Endothelial cell of umbilical vein (primary cell): ENCODE measurements around the gene PEX3. TPM values are rescaled to one million over a fixed set of nuclear protein-coding genes. Genes with fewer than 3 reads are reported as not detected.

Source experiments
- BruUV-seq: library from RNA; stranded (reverse); fragments of 400-500 nt; replicated peaks from 2 replicates; lab custom pipeline; 2021; lab: Mats Ljungman, UMichigan
- CTCF ChIA-PET: fragments of 300-600, 350-600 bp; sonication (Branson Sonifier 250); formaldehyde crosslinking; loops from one replicate; lab custom pipeline; 2021; ENCODE audit warnings: antibody characterized with exemption, inconsistent platforms; lab: Charles Lee
- POLR2A ChIA-PET: fragments of 300-600, 350-600 bp; sonication (Branson Sonifier 250); formaldehyde crosslinking; loops from one replicate; lab custom pipeline; 2021; ENCODE audit warnings: antibody characterized with exemption, inconsistent platforms; lab: Charles Lee
- DNase-seq: peaks from one replicate; pipeline ENCODE4 v3.0.0-alpha.2; 2011; ENCODE audit warnings: low read depth, low spot score
- FAIRE-seq: peaks from 2 replicates; lab custom pipeline; 2011; peaks lifted over from hg19 to GRCh38; lab: Jason Lieb, UNC
- H2AFZ ChIP-seq: 2 replicates; pipeline ENCODE4 v1.6.0; 2012; ENCODE audit warnings: low read depth, low read length, control low read depth, inconsistent platforms
- H3K27ac ChIP-seq: 2 replicates; pipeline ENCODE4 v1.5.1; 2011; ENCODE audit warnings: low read depth, mild to moderate bottlenecking, control low read depth, low read length, moderate library complexity; ENCODE audit not compliant: insufficient read depth
- H3K27me3 ChIP-seq, 2 experiments: 2 replicates each; pipeline versions ENCODE4 v1.6.0 to v1.6.1; 2011; ENCODE audit warnings: low read length in 2 of 2, mixed read lengths in 1 of 2; ENCODE audit not compliant: control insufficient read depth in 2 of 2, insufficient read depth in 2 of 2
- H3K36me3 ChIP-seq, 2 experiments: 2 replicates in 1 of 2; 3 replicates in 1 of 2; pipeline ENCODE4 v1.5.1; 2011; ENCODE audit warnings: low read length in 2 of 2, mild to moderate bottlenecking in 1 of 2, moderate library complexity in 1 of 2; ENCODE audit not compliant: control insufficient read depth in 2 of 2, insufficient read depth in 2 of 2; ENCODE audit errors: extremely low read depth in 1 of 2
- H3K4me1 ChIP-seq: 3 replicates; pipeline ENCODE4 v1.5.1; 2011; ENCODE audit warnings: mild to moderate bottlenecking, low read length; ENCODE audit not compliant: control insufficient read depth, insufficient read depth; ENCODE audit errors: extremely low read depth
- H3K4me2 ChIP-seq: 2 replicates; pipeline ENCODE4 v1.6.1; 2011; ENCODE audit warnings: low read length, control low read depth, mixed read lengths; ENCODE audit not compliant: insufficient read depth
- H3K4me3 ChIP-seq, 3 experiments: fragments of 200-600 bp in 1 of 3; sonication (generic), shearing (Covaris generic) in 1 of 3; replicated peaks in 1 of 3; 2 replicates each; pipeline ENCODE4 v1.5.1; 2011 to 2016; ENCODE audit warnings: control low read depth in 3 of 3, low read length in 3 of 3, mild to moderate bottlenecking in 2 of 3, inconsistent platforms in 1 of 3, low read depth in 1 of 3, moderate library complexity in 1 of 3; ENCODE audit not compliant: insufficient read depth in 1 of 3
- H3K79me2 ChIP-seq: 2 replicates; pipeline ENCODE4 v1.6.0; 2012; ENCODE audit warnings: low read length, inconsistent platforms; ENCODE audit not compliant: control insufficient read depth, insufficient read depth
- H3K9ac ChIP-seq: replicated peaks from 2 replicates; pipeline ENCODE3; 2011; ENCODE audit warnings: low read length, control low read depth; ENCODE audit not compliant: insufficient read depth; ENCODE audit errors: extremely low read depth
- H3K9me1 ChIP-seq: replicated peaks from 3 replicates; pipeline ENCODE4 v1.6.0; 2011; ENCODE audit warnings: mild to moderate bottlenecking, low read length; ENCODE audit not compliant: control insufficient read depth, insufficient read depth; ENCODE audit errors: extremely low read depth
- H3K9me3 ChIP-seq: replicated peaks from 2 replicates; pipeline ENCODE4 v1.5.1; 2012; ENCODE audit warnings: low read length, inconsistent platforms; ENCODE audit not compliant: control insufficient read depth, insufficient read depth
- H4K20me1 ChIP-seq: replicated peaks from 2 replicates; pipeline ENCODE3; 2011; ENCODE audit warnings: mild to moderate bottlenecking, low read length; ENCODE audit not compliant: control insufficient read depth, insufficient read depth; ENCODE audit errors: extremely low read depth
- CTCF ChIP-seq, 2 donors: IDR thresholded peaks; 1 replicate in 1 of 2; 2 replicates in 1 of 2; pipeline ENCODE4 v1.5.1; 2011; ENCODE audit warnings: low read length in 2 of 2, mild to moderate bottlenecking in 2 of 2, moderate library complexity in 2 of 2, control low read depth in 1 of 2, inconsistent platforms in 1 of 2, low read depth in 1 of 2; ENCODE audit not compliant: insufficient read depth in 1 of 2; ENCODE audit errors: extremely low read depth in 1 of 2
- EZH2 ChIP-seq: IDR thresholded peaks from 2 replicates; pipeline ENCODE4 v1.6.1; 2012; ENCODE audit warnings: borderline replicate concordance, low read depth, mild to moderate bottlenecking, moderate library complexity, low read length, inconsistent platforms; ENCODE audit not compliant: severe bottlenecking
- GATA2 ChIP-seq: IDR thresholded peaks from 2 replicates; pipeline ENCODE4 v1.7.0; 2011; ENCODE audit warnings: low read depth, mild to moderate bottlenecking, moderate library complexity, mixed read lengths, low read length; ENCODE audit not compliant: insufficient read length, insufficient read depth
- JUN ChIP-seq: IDR thresholded peaks from 2 replicates; pipeline ENCODE4 v1.6.1; 2011; ENCODE audit warnings: borderline replicate concordance, low read depth; ENCODE audit not compliant: insufficient read length, insufficient read depth
- MYC ChIP-seq: IDR thresholded peaks from one replicate; pipeline ENCODE4 v1.6.1; 2011; ENCODE audit warnings: mild to moderate bottlenecking, low read depth, low read length
- dilution Hi-C: fragments of 300-500 bp; cut with MboI; formaldehyde crosslinking; loops from one replicate; pipeline ENCODE4 v1.15.0; 2019; ENCODE audit warnings: low sequenced_read_pairs; ENCODE audit not compliant: extremely low pct_ligation_motif_present
- intact Hi-C: fragments of 100-400 bp; cut with micrococcal nuclease; formaldehyde crosslinking; loops from one replicate; pipeline ENCODE4 v1.10.0; 2022
- polyA plus RNA-seq, 4 experiments: library from polyadenylated mRNA; depleted of rRNA in 3 of 4; stranded (reverse) in 3 of 4; unstranded in 1 of 4; fragments of >200 nt; gene quantifications; 2 replicates each; pipeline versions ENCODE4 v1.2.1 to v1.2.3, GENCODE V29; 2011 to 2012; ENCODE audit warnings: missing spikeins in 1 of 4
- total RNA-seq: library from RNA; stranded (reverse); gene quantifications from 2 replicates; pipeline ENCODE4 v1.2.3, GENCODE V29; 2021

PEX3 gene
- total and polyA plus RNA-seq, 2 donors (not counting 3 experiments of a cell fraction or from before 2014, with no cell fraction given): 8.7 to 21.7 TPM

DNA sequence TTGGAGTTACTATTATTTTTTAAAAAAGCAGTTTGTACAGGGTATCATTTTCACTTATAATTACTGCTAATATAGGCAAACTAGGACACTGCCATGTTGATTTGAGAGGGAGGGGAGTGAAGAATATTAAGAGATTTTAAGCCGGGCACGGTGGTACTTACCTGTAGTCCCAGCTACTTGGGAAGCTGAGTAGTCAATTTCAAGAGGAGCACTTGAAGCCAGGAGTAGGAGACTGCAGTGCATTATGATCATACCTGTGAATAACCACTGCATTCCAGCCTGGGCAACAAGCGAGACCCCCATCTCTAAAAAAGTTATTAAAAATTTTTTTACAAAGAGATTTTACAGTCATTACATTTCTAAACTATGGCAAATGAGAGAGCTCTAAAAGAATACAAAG is 35.8 kb upstream of the PEX3 start:
- CTCF ChIA-PET: interaction anchor here (0.8 to 2.7 kb wide), 7 partner anchors 10 to 940 kb away, joined by 3 to 9 read pairs (median 4); no protein-coding TSS in a partner anchor
- H3K9me1 ChIP-seq: no peaks in the 10 kb centered on the region
- dilution Hi-C loops: no loop called here
- POLR2A ChIA-PET: no interaction called here
- no TSS peak for BruUV-seq
- H3K36me3 ChIP-seq: no peaks in the 10 kb centered on the region
- no peak overlapping the region for H3K4me2 ChIP-seq
- no peaks in the 10 kb centered on the region for H3K4me1 ChIP-seq
- FAIRE-seq (no peak), DNase-seq (no peak)
- TF ChIP-seq GATA2: no peak
- TF ChIP-seq JUN: no peak
- no peak for TF ChIP-seq MYC
- no peak overlapping the region for H3K27ac ChIP-seq
- H3K9ac ChIP-seq: no peak overlapping the region
- H3K79me2 ChIP-seq: no peaks in the 10 kb centered on the region
- no peaks in the 10 kb centered on the region for H3K9me3 ChIP-seq
- H3K27me3 ChIP-seq: no peaks in the 10 kb centered on the region
- no peak overlapping the region for H2AFZ ChIP-seq
- intact Hi-C loops: no loop called here
- H3K4me3 ChIP-seq: no peak overlapping the region
- no peaks in the 10 kb centered on the region for H4K20me1 ChIP-seq

DNA sequence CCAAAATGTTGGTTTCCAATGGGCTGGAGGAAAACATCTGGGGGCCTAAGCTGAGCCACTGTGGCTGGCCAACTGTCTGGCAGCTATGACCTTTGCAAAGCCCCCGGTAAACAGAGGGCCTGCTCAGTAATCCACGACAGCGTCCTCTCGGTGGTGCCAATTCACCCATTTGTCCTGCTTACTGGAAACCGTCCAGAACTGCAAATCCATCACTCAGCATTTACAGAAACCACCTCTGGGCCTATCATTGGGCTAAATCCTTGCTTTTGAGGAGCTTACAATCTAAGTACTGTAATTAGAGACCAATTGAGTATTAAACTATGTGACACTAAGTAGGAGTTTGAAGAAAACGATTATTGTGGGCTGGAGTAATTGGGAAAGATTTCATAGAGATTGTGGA is 31.1 kb upstream of the PEX3 start:
- Histone ChIP-seq H4K20me1 (no peaks in the 10 kb centered on the region), H3K27me3 (no peaks in the 10 kb centered on the region), H3K36me3 (no peaks in the 10 kb centered on the region), H3K9ac (no peak overlapping the region), H3K9me3 (no peaks in the 10 kb centered on the region), H3K9me1 (no peaks in the 10 kb centered on the region), H2AFZ (no peak overlapping the region), H3K27ac (no peak overlapping the region), H3K4me3 (no peak overlapping the region), H3K79me2 (no peaks in the 10 kb centered on the region), H3K4me1 (no peaks in the 10 kb centered on the region), H3K4me2 (no peak overlapping the region)
- TF ChIP-seq MYC: no peak
- no peak for TF ChIP-seq CTCF (IDR thresholded peaks at IDR 0.05; ENCODE audit: extremely low read depth in 1 of 2, insufficient read depth in 1 of 2, low read depth in 1 of 2, low read length in 2 of 2)
- TF ChIP-seq JUN: no peak
- TF ChIP-seq EZH2: no peak
- DNase-seq: no peak
- ChIA-PET CTCF (interaction anchor here (0.9 to 1.2 kb wide), 2 partner anchors 8 to 15 kb away, joined by 3 to 6 read pairs; no protein-coding TSS in a partner anchor), POLR2A (no interaction called here)
- BruUV-seq: no TSS peak
- no peak for FAIRE-seq
- dilution Hi-C loops (no loop called here), intact Hi-C loops (no loop called here)
